Hematopoietic multipotent progenitor cell treated with erythropoietin and hydrocortisone succinate and interleukin-3 and kit ligand, for 15 days (in vitro differentiated cells): ENCODE measurements around the gene NOXO1.

Source experiments
- DNase-seq: peaks from one replicate; pipeline ENCODE4 v3.0.0-alpha.2; 2015; ENCODE audit warnings: low spot score

The NOXO1 gene

DNA sequence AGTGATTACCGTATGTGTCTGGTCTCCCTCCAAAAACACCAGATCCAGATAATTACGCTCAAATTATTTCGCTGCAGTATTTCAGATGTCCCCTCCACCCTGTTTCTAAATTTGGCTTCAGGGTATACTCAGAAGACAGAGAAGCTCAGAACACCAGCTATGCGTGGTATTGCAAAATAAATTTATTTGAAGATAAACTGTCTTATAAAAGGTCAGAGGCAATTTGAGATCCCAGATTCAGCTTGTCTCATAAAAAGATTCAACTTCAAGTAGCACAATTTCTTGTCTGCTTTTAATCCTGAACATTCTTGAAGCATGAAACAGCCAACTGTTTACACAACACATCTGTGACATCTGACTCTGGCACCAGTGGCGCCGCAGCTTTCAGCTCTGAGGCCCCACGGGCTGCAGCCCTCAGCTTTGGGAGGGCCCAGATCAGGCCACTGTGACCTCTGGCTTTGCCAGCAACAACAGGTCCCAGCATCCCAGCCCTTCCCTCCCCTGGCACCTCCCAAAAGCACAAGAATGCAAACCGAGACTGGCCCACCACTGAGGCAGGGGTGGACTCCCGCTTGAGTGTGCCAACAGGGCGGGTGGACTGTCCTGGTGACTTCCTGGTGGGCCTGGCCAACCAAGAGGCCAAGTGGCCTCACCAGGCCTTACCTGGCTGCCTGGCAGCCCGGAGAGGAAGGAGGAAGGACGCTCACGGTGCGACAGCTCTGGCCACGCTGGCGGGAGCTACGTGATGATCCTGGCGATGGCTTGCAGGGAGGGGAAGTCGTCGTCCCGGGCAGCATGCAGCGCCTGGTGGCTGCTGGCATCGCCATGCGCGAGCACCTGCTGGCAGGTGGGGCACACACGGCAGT is 16.5 kb upstream of the NOXO1 start:
- DNase-seq: no peak

DNA sequence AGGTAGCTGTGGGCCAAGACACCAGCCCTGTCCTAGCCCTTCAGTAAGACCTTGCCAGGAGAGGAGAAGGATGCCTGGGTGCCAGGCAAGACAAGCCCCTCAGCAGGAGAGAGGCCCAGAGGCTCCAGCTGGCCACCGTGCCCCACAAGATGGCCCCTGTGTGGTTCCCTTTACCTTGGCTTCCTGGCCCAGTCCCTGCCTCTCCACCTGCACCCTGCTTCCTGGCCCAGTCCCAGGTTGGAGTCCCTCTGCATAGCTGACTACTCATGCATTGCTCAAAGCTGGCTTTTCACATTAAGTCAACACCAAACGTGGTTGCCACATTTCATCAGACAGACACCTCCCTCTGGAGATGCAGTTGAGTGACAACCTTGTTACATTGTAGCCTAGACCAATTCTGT is 12.5 kb upstream of the NOXO1 start:
- no peak for DNase-seq

DNA sequence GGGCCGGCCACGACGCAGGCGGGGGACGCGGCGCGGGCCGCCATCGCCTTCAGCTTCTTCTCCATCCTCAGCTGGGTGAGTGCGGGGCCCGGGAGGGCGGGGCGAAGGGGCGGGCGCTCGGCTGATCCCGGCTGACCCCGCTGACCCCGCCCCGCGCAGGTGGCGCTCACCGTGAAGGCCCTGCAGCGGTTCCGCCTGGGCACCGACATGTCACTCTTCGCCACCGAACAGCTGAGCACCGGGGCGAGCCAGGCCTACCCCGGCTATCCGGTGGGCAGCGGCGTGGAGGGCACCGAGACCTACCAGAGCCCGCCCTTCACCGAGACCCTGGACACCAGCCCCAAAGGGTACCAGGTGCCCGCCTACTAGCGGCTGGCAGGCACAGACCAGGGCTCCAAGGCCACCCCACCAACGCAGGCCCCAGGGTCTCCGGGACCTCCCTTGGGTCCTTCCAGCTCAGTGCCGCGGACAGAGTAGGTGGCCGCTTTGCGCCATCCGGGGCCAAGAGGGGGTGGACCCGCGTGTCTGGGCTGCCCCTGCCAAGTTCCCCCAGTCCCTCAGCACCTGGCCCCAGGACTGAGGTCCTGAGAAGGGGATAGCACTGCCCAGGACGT is 11.5 kb upstream of the NOXO1 start:
- DNase-seq: no peak

DNA sequence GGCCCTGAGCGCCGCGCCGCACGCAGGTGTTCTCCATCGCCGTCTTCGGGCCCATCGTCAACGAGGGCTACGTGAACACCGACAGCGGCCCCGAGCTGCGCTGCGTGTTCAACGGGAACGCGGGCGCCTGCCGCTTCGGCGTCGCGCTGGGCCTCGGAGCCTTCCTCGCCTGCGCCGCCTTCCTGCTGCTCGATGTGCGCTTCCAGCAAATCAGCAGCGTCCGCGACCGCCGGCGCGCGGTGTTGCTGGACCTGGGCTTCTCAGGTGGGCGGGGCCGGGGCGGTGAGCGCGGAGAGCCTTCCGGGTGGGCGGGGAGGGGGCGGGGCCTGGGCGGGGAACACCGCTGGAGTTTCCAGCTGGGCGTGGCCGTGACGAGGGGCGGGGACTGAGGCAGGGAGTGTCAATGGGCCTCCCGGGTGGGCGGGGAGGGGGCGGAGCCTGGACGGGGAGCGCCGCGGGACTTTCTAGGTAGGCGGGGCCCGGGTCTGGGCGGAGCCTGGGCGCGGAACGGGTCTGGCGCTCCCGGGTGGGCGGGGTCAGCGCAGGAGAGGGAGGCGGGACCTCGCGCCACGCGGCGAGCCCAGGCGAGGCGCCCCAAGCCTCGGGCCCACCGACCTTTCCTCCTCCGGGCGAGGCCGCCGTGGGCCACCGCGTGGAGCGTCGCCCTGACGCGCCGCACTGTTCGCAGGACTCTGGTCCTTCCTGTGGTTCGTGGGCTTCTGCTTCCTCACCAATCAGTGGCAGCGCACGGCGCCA is 10.9 kb upstream of the NOXO1 start:
- peak; percentile 96 for DNase-seq

DNA sequence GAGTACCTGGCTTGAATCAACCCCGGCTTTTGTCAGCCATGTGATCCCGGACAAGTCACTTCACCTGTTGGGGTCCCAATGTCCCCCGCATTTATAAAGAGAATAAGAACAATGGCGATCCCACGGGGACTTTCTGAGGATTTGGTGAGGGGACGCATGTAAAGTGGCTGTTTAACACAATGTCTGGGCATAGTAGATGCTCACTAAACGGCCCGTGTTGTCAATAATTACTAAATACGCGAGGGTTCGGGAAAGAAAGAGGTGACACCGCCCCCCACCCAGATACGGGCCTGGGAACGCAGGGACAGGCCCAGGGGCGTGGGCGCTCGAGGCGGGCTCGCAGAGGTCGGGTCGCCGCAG is 10.3 kb upstream of the NOXO1 start:
- no peak for DNase-seq

DNA sequence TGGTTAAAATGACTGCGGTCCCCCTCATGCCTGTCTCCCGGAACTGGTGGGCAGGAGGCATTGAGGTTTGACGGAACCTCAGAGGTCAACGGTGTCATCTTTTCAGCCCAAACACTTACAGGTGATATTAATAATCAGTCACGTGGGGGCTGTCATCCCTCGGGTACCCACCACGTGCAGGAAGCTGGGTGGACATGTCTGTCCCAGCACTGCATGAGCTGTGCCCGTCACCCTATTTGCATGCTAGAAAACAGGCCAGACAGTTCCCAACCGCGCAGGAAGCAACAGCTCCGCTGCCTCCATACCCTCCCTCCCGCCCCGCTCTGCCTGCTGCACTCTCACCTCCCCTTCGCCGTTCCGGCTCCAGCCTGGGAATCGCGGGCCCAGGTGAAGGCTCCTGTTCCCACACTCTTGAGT is 9.9 kb upstream of the NOXO1 start:
- no peak for DNase-seq

DNA sequence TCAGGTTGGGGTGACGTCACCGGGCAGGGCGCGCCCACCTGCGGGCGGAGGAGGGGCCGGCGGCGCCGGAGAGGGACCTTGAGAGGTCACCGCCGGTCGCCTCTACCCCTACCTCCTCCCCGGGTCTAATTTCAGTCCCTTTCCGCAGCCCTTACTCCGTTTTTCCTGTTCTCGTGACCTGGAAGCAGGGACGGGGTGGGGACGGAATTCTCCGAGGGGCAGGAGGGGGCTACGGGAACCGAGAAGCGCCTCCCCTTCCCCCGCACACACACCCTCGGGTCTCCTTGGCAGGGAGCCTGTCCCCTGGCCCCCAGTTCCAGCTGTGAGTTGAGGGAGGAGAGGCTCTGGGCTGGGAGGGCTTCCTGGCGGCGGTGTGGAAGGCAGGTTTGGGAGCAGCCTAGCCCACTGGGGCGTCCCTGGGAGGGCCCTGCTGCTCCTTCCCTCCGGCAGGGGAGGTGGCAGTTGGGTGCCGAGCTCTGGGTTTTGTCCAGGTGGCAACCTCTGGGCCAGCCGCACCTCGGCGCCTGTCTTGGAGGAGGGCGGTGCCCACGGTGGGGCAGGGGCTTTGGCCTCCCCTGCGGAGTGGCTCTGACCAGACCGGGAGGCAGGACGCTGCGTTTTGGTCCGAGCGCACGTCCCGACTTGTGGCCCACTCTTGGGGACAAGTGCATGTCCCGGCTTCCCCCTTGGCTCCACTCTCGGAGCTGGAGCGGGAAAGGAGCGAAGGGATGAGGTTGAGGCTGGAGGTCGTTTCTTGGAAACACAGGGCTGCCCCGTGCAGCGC is 9.3 kb upstream of the NOXO1 start:
- DNase-seq: no peak

DNA sequence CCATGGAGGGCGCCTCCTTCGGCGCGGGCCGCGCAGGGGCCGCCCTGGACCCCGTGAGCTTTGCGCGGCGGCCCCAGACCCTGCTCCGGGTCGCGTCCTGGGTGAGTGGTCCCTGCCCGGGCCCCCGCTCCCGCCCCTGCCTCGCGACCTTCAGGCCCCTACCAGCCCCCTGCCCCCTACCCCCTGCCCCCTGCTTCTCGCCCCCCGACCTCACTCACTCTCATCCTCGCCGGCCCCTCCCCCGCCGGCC is 8.8 kb upstream of the NOXO1 start:
- DNase-seq: no peak

DNA sequence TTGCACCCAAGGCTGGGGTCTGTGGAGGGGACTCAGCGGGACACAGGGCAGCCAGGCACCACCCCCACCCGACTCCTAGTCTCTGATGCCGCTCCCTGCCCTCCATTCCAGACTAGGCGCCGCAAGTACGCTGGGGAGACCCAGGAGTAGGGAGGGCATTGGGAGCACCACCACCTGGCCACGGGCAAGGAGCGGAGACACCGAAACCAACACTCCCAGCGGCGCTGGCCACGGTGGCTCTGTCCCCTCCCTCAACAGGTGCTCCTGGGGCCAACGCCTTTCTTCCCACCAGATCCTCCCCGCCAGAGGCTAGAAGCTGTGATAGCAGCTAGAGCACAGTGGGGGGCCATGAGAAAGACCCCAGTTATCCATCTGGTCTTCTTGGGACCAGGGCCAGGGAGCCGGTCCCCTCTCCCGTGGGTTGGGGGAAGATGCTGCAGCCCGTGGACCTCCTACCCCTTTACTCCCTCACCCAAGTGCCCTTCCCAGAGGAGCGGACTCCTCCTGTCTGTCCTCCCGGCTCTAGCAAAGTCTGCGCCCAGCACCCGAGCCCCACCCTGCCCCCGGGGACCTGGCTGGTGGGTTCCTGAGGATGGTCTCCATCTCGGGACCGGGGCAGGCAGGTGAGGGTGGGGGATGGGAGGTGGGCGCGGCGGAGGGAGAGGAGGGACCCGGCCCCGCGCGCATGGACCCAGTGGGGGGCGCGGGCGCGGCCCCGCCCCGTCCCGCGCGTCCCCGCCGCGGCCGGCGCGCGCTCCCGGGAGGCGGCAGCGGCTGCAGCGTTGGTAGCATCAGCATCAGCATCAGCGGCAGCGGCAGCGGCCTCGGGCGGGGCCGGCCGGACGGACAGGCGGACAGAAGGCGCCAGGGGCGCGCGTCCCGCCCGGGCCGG is 8.2 kb upstream of the NOXO1 start, which contains the start of gene SYNGR3:
Gene SYNGR3 (plus strand): TSS at position 762 of the 892 bp plus-strand sequence. CDS start 133 bp downstream, outside the sequence.
- DNase-seq: no peak

DNA sequence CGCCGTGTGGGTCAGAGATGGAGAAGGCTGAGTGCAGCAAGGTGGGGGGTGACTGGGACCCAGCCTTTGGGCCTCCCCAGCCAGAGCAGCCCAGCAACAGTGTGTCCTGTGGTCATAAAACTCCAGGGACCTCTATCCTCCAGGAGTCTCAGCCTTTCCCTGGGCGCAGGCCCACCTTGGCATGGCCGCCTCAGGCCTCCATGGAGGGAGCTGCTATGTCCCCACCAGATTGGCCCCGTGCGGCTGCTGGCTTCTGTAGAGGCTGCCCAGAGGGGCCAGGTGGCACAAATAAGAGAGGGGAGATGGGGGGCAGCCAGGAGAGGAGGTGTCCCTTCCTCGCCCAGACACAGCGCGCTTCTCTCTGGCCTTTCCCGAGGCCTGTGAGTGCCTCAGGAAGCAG is 5.9 kb upstream of the NOXO1 start:
- DNase-seq: no peak

DNA sequence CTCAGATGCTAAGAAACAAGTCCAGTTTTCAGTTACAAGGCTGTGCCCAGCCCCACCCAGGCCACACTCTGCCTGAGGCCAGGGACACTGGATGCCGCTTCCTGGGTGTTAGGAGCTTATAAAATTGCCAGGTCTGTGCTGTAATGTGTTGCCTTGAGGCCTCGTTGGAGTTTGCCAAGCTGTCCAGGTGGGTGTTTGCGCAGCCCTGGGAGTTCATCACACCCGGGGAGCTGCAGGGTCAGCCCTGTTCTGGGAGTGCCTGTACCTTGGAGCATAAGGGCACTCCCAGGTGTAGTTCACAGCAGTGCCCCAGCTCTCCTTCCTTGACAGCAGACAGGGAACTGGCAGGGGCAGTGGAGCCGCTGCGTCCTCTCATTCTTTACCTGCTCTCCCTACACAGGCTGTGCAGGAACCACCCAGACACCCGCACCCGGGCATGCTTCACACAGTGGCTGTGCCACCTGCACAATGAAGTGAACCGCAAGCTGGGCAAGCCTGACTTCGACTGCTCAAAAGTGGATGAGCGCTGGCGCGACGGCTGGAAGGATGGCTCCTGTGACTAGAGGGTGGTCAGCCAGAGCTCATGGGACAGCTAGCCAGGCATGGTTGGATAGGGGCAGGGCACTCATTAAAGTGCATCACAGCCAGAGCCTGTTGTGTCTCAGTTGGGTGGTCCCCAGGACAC is 4.3 kb upstream of the NOXO1 start:
- DNase-seq: no peak

DNA sequence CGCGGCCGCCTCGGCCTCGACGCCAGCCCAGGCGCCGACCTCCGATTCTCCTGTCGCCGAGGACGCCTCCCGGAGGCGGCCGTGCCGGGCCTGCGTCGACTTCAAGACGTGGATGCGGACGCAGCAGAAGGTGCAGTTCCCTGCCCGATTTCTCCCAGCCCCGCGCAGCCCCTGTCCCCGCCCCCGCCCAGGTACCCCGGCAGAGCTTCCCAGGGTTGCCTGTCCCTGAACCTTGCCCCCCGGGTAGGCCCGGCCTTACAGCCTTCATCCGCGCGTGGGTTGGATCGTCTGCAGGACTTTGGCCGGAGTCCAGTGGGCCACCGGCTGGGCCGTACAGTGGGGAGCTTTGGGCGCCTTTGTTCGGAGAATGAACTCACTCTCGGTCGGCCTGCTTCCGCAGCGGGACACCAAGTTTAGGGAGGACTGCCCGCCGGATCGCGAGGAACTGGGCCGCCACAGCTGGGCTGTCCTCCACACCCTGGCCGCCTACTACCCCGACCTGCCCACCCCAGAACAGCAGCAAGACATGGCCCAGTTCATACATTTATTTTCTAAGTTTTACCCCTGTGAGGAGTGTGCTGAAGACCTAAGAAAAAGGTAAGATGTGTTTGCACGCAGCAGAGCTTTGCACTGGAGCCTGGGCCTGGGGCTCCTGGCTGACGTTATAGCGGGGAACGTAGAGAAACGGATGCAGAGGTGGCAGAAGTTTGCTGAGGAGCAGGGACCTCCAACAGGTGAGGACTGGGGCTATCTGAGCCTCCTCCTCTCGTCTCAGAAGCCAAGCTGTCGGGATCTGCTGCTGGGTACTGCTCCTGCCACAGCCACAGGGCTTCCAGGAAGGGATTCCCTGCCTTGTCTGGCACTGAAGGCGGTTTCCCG is 3.3 kb upstream of the NOXO1 start:
- DNase-seq: peak; percentile 15

DNA sequence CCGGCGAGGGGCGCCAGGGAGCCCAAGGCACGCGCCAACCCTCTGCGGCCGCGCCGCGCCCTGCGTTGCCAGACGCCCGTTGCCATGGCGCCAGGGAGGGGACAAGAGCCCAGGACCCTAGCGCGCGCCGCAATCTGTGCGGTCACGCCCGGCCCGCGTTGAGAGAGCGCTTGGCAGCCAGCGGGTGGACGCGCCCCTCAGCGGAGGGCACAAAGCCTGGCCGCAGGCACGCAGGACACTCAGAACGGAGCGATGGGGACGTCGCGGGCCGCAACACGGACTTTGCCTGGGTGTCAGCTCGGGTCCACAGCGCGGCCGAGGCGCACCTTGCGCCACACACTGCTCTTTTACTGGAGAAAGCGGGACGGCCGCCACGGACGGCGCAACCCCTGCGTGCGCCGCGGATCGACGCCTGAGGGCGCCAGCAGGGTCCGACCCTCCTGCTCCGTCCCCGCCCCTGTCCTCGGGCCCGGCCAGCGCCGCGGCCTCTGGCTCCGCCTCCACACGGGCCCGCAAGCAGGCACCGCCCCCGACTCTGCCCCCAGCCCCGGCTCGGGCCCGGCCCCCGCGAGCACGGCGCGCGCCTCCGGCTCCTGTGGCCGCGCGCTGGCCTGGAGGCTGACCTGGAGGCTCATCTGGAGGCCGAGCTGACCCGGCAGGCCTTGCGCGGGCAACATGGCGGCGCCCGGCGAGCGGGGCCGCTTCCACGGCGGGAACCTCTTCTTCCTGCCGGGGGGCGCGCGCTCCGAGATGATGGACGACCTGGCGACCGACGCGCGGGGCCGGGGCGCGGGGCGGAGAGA is 2.5 kb upstream of the NOXO1 start, which contains the start of gene GFER:
Gene GFER (plus strand): TSS at position 650 of the 803 bp plus-strand sequence. CDS start 26 bp downstream, at position 676.
- DNase-seq: peak; percentile 76

DNA sequence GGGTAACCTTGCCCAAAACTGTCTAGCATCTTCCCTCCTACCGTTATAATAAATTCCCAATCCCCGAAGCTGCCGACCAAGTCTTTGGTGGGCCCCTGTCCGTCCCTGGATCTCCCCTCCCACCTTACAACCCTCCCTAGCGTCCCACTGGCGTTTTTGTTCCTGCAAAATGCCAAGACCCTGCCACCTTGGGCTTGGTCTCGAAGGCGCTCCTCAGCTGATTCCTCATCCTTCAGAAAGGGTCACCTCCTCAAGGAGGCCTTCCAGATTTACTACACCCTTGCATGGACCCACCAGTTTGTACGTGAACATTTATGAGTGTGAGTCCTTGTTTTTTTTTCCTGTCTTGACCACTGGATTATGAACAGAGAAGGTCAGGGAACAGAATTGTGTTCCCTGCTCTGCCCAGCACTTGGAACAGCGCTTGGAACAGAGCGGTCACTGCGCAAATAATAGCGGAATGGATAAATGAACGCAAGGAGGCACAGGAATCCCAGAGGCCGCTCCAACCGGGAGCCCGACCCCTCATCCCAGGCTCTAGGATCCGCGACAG is 1.8 kb upstream of the NOXO1 start:
- DNase-seq: no peak

DNA sequence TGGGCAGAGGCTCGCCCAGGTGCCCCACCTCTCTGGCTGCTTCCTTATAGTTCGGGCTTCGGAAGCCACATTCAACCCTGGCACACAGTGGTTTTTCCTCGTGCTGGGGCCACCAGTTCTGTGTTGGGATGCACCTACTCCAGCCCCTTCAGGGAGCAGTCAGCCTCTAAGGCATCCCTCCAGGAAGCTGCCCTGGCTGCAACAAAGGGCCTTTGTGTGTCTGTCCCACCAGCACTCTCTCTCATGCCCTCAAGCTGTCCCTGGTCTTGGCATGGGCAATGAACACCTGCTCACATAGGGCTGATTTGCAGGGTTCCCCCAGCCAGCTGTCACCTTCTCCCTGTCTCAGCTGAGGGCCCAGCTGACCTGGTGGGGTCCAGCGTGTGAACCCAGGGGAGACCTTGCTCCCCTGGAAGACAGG is 754 bp upstream of the NOXO1 start:
- no peak for DNase-seq

DNA sequence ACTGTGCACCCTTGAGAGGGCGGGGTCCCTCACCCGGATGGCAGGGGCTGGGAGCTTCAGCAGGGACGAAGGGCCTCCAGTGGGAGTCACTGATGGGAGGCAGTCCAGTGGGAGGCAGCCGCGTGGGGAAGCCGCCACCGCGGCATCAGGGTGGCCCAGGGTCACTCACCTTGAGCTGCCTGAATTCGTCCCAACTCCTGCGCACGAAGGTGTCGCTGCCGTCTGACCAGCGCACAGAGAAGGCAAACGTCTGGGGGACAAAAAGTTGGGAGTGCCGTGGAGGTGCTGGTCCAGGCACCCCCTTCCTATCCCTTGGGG is 540 bp downstream of the NOXO1 start:
- no peak for DNase-seq

DNA sequence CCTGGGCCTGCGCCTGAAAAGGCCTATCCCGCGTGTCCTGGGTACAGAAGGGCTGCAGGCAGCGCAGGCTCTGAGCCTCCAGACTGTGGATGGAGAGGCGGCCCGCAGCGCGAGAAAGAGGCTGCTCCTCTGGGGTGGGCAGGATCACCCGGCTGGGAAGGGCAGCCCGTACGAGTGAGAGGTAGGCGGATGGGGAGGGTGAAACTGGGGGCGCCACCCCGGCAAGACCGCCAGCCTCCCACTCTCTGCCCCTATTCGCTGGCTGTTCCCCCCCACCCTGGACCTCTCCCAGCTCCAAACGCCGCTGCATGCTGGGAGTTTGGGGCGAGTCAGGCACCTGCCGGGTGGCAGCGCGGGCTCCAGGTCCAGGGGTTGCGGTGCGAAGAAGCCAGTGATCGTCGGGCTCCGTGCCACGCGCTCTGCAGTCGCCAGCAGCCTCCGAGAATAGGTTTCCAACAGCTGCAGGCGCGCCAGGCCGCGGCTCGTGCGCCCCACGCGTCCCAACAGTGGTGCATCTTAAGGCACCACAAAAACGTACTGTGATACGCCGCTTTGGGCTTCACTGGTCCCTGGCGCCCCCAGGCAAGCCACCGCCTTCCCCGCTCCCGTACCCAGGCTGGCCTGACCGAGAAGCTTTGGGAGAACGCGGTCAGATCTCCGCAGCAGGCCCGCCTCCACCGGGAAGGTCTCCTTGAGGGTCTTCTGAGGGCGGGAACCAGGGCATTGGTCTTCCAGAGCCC is 1.1 kb downstream of the NOXO1 start:
- DNase-seq: no peak
